Pulmonary artery endothelial cell (primary cell): ENCODE measurements around the gene OR7G1. TPM values are rescaled to one million over a fixed set of nuclear protein-coding genes. Genes with fewer than 3 reads are reported as not detected.
A peak's percentile ranks its signal among the peaks of the same experiment; 100 is the strongest.
"Not testable (repeated sequence)": the region's sequence is repeated elsewhere in the genome, so short reads cannot be mapped to it uniquely, and the experiment has no call there.

Experiments
- DNase-seq: peaks from one replicate; pipeline ENCODE4 v3.0.0-alpha.2; 2011; ENCODE audit warnings: low read depth, low spot score
- total RNA-seq: library from RNA; depleted of rRNA; stranded (reverse); fragments of >200 nt; gene quantifications from 2 replicates; pipeline ENCODE4 v1.2.3, GENCODE V29; 2014

The OR7G1 gene
- total RNA-seq, 1 donor from 2014 or later = not detected

- DNase-seq = no peak
These were observed 36.9 kb downstream of the OR7G1 start for GRCh38 chr19:9078651-9079050.

DNA sequence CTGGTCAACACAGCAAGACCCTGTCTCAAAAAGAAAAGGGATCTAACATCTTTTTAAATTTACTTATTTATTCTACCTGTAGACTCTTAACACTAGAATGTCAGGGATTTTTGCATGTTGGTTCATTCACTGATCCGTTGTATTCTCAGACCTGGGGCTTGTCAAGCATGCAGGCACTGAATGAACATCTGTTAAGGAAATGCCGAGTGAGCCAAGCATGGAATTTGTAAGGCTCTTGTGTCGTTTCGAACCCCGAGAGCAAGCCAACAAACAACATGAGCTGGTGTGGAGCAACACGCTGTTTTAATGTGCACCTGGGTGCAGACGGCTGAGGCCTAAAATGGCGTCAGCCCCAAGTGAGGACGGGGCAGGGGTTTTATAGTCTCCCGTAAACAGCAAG lies 38.7 kb downstream of the OR7G1 start:
- DNase-seq = no peak

DNA sequence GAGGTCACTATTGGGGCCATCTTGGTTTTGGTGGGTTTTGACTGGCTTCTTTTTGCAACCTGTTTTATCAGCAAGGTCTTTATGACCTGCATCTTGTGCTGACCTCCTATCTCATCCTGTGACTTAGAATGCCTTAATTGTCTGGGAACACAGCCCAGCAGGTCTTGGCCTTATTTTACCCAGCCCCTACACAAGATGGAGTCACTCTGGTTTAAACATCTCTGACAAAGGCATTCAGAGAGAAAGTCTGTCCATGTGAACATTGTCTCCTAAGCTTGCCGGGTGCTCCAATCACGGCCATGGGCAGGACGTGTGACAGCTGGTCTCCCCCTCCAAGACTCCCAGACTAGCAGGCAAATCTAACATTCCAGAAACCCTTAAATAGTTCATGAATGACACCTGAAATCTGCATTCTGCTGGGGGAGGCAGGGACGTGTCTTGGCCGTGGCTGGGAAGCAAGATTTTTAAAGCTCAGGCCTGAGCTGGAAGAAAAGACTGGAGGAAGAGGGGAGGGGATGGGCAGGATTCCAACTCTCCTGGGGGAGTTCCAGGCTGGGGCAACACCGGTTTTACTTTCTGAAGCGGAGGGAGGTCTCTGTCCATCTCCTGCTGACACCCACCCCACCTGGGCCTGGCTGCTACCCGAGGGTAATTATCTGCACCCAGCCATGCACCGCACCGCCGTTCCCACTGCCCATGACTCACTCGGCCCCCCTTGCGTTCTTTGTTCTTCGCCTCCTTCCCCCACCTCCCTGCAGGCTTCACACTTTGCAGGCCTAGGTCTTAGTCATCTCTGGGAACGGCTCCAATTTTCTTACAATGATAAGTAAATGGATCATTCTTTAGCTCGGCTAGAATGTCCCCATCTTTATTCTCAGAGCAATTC lies 40.3 kb downstream of the OR7G1 start:
- DNase-seq = peak; percentile 93

DNA sequence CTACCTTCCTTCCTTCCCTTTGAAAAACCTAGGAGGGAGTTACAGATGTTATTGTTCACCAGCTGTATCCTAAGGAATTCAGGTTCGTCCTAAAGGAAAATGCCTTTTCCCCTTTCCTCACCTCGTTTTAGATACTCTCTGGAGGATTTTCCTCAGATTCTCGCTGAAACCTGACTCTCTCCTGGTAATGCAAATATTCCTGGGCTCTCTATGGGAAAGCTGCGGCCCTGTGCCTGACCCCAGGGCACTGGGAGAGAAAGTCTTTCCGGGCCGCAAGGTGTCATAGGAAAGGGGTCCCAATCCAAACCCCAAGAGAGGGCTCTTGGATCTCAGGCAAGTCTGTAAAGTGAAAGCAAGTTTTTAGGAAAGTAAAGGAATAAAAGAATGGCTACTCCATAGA lies 41.8 kb downstream of the OR7G1 start:
- no peak for DNase-seq

DNA sequence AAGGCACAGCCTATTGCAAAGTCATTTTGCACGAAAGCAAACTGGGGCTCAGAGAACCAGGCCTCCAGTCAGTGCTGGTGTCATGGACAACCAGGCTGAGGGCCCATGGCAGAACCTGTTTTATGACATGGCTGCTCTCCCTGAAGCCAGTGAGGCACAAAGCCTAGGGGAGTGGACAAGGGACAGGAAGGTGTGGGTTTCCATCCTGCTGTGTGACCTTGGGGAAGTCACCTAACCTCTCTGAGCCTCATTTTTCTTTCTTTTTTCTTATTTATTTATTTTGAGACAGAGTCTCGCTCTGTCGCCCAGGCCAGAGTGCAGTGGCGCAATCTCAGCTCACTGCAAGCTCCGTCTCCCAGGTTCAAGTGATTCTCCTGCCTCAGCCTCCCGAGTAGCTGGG lies 43.8 kb downstream of the OR7G1 start:
- not testable (repeated sequence) for DNase-seq

- no peak for DNase-seq
These were observed 45.5 kb downstream of the OR7G1 start for GRCh38 chr19:9070066-9070465.

GRCh38 chr19:9065457-9066014 lies 50.0 kb downstream of the OR7G1 start:
- no peak for DNase-seq

Other genes with a start within 250 kb of the OR7G1 start
- under 0.01 TPM in 1 of 2 replicates, not detected in the other for gene MUC16, start 105.4 kb downstream of the OR7G1 start, total RNA-seq
- not detected in 2 replicates for gene OR1M1, start 28.7 kb downstream of the OR7G1 start, total RNA-seq
- gene OR7G2, start 8.3 kb downstream of the OR7G1 start, total RNA-seq = not detected in 2 replicates
- gene OR7G3, start 11.2 kb upstream of the OR7G1 start, total RNA-seq = not detected in 2 replicates
- gene ZNF317, start 24.6 kb upstream of the OR7G1 start, total RNA-seq = 13.9 and 17.2 TPM in 2 replicates
- gene OR7D2, start 63.2 kb upstream of the OR7G1 start, total RNA-seq = not detected in 2 replicates
- not detected in 2 replicates for gene OR7D4, start 103.8 kb upstream of the OR7G1 start, total RNA-seq
- not detected in 2 replicates for gene OR7E24, start 135.2 kb upstream of the OR7G1 start, total RNA-seq
- gene ZNF699, start 194.1 kb upstream of the OR7G1 start, total RNA-seq = 3.9 and 6.0 TPM in 2 replicates
- gene ZNF559, start 208.4 kb upstream of the OR7G1 start, total RNA-seq = 7.6 and 11.5 TPM in 2 replicates
- 0.40 and 1.4 TPM in 2 replicates for gene ZNF177, start 247.2 kb upstream of the OR7G1 start, total RNA-seq